Endometrial microvascular endothelial cells (primary cell): ENCODE data around the gene BCL2L1. TPM values are rescaled to one million over a fixed set of nuclear protein-coding genes. Genes with fewer than 3 reads are reported as not detected.

Source experiments
- in situ Hi-C: cut with HindIII; loops from 2 replicates; pipeline ENCODE4 v1.10.0; 2017; ENCODE audit warnings: low sequenced_read_pairs, low pct_unique_long_range_greater_than_20kb; ENCODE audit errors: inconsistent ontology term
- total RNA-seq: library from RNA; depleted of rRNA; stranded (reverse); fragments of >200 nt; gene quantifications from one replicate; pipeline ENCODE4 v1.2.3, GENCODE V29; 2015; ENCODE audit errors: inconsistent ontology term

The BCL2L1 gene
- total RNA-seq, 1 donor from 2014 or later, result 169 TPM

DNA sequence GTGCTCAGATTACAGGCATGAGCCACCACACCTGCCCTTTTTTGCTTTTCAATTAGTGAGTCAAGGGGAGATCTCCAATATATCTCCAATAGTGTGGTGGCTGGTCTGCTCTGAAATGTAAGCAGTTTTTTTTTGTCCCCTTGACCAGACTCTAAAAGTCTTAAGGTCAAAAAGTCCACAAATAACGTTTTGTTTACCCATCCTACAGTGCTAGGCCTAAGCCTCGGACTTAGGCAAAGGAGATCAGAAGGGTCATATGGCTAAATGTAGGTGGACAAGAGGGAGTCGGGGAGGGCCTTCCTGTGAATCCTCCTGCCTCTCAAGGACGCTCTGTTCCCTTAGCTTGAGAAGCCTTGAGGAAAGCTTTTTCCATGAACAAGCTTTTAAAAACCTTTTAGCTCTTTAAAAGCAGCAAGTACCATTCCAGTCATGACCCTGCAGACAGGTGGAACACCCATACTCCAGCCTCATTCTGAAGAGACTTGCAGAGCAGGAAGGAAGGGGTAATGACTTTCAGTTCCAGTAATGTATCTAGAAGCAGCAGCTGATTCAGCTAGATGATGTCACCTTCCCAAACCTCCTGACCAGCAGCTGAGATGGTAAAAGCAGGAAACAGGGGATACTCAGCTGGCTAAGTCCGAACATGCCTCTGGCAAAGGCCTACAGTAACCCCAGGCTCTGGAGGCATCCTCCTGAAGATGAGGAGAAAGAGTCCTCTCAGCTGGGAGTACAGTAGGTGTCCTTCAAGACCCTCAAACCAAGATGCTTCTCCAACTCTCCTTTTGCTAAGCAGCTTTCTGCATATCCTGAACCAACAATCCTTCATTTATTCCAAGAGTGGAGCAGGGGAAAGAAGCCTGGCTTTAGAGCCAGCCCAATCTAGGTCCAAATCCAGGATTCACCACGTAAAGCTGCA lies 23.6 kb downstream of the BCL2L1 start:
- in situ Hi-C loops, result no loop called here

DNA sequence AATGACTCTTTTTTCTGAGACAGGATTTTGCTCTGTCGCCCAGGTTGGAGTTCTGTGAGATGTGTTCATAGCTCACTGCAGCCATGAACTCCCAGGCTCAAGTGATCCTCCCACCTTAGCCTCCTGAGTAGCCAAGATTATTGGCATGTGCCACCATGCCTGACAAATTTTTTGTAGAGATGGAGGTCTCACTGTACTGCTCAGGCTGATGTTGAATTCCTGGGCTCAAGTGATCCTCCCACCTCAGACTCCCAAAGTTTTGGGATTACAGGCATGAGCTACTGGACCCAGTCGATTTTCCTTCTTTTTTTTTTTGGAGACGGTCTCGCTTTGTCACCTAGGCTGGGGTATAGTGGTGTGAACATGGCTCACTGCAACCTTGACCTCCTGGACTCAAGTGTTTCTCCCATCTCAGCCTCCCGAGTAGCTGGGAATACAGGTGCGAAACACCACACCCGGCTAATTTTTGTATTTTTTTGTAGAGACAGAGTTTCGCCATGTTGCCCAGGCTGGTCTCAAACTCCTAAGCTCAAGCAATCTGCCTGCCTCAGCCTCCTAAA lies 24.3 kb downstream of the BCL2L1 start:
- in situ Hi-C loops, result no loop called here

DNA sequence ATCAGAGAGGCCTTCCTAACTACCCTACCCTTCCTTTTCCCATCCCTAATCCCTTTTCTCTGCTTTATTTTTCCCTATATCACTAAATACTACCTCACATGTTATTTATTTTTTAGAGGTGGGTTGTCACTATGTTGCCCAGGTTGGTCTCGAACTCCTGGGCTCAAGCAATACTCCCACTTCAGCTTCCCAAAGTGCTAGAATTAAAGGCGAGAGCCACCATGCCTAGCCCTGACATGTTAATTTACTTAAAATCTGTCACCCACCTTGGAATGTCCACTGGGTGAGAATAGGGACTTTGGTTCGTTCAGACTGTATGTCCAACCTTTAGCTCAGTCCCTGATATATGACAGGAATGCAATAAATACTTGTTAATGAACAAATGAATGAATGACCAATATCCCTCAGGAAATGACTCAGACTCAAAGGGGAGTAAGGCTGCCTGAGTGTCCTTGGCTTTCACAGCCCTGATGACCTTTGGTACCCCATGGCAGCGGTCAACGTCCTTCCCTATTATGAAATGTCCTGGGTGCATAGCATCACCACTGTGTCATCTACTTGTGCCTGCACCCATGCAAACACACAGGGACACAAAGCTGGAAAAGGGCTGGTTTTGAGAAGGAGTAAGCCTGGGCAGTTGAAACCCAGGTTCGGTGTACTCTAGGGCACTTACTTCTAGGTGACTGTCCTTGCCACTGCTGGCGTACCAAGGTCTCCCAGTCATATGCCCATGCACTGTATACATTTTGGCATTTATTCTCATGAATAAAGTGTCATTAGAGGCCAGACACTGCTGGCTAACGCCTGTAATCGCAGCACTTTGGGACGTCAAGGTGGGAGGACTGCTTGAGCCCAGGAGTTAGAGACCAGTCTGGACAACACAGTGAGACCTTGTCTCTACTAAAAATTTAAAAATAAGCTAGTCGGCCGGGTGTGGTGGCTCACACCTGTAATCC lies 26.5 kb downstream of the BCL2L1 start:
- in situ Hi-C loops, result no loop called here

DNA sequence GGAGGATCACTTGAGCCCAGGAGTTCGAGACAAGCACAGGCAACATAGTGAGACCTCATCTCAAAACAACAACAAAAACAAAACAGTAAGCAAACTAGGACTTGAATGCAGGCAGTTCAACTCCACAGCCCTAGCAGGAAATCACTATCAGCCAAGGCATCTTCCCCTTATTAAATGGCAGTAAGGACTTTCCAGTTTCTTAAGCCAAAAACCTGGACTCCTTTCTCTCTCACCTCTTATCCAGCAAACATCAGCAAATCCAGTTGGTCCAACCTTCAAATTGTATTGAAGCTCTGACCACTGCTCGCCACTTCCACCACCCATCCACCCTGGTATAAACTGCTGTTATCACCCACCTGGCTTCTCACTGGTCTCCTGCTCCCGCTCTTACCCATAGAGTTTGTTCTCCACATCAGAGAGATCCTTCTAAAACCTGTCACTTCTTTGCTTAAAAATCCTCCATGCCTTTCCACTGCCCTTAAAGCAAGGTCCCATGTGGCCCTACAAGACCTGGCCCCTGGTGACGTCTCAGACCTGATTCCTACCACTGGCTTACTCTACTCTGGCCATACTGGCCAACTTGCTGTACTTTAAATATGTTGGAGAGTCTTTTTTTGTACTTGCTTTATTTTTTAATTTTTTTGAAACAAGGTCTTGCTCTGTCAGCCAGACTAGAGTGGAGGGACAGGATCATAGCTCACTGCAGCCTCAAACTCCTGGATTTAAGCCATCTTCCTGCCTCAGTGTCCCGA lies 27.6 kb downstream of the BCL2L1 start:
- in situ Hi-C loops, result no loop called here

DNA sequence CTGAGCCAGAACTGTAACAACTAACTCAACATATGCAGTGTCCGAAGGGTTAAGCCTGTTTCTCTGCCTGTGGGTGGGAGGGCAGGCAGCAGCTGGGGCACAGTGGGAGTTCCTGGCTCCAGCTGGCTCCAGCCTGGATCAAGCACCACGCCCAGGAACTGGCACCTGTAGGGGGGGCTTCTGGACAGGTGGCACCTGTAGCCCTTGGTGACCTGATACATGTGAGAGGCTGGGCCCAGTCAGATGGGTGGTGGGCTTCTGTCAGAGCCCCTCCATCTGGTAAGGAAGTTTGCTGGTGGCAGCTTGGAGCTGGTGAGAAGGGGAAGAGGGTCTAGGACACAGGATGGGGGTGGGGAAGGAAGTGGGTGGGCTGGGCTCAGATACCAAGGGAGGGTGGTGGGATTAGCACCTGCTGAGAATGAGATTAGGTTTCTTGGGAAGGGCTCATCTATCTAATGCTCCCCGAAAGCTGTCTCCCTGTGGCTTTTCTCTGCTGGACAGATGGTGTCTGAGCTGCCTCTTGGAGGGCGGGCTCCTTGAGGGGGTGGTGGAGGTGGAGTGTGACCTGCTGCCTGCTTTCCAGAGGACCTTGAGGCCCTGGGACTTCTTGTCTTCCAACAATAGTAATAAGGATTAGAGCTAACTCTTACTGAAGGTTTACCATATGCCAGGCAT lies 28.5 kb downstream of the BCL2L1 start:
- in situ Hi-C loops, result no loop called here

DNA sequence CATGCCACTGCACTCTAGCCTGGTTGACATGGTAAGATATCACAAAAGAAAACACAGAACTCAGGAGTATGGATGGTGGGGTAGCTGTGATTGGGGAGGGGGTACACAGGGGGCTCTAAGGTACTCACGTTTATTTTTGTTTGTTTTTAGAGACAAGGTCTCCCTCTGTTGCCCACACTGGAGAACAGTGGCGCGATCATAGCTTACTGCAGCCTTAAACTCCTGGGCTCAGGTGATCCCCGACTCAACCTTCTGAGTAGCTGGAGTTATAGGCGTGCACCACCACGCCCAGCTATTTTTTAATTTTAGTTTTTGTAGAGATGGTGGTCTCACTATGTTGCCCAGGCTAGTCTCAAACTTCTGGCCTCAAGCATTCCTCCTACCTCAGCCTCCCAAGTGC lies 29.3 kb downstream of the BCL2L1 start:
- in situ Hi-C loops, result no loop called here

DNA sequence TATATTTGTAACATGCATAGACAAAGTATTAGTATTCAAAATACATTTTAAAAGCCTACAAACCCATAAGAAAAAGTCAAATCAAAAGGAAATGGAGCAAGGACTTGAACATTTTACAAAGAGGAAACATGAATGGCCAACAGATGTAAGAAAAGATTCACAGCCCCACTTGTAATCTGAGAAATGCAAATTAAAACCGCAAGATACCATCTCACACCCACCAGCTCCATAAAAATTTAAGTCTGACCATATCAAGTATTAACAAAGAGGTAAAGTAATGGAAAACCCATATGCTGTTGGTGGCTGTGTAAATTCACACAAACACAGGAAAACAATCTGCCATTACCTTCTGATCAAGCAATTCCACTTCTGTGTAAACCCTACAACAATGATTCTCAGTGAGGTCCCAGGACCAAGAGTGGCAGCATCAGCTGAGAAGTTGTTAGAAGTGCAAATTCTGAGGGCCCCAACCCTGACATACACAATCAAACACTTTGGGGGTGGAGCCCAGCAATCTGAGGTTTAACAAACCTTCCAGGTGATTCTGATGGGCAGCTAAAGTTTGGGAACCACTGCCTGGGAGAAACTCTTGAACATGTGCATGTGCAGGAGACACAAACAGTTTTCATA lies 30.9 kb downstream of the BCL2L1 start:
- in situ Hi-C loops, result no loop called here

DNA sequence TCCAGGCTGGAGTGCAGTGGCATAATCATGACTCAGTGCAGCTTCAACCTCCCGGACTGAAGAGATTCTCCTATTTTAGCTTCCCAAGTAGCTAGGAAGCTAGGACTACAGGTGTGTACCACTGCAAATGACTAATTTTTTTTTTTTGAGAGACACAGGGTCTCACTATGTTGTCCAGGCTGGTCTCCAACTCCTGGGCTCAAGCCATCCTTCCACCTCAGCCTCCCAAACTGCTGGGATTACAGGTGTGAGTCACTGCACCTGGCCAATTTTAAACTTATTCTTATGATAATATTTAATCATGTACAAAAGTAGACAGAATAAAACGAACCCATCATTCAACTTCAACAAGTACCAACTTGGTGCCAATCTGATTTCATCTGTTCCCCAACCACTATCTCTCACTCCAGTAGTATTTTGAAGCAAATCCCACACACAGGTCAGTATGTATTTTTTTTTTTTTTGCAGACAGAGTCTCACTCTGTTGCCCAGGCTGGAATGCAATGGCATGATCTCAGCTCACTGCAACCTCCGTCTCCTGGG lies 32.5 kb downstream of the BCL2L1 start:
- in situ Hi-C loops, result no loop called here

DNA sequence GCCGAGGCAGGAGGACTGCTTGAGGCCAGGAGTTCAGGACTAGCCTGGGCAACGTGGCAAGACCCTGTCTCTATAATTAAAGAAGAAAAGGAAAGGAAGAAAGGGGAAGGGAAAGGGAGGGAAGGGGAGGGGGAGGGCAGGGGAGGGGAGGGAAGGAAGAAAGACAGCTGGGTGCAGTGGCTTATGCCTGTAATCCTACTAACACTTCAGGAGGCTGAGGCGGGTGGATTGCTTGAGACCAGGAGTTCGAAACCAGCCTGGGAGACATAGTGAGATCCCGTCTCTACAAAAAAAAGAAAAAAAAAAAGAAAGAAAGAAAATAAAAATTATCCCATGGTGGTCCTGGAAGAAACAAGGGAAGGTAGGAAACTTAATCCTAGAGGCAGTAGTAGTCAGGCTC lies 33.5 kb downstream of the BCL2L1 start:
- in situ Hi-C loops, result no loop called here

DNA sequence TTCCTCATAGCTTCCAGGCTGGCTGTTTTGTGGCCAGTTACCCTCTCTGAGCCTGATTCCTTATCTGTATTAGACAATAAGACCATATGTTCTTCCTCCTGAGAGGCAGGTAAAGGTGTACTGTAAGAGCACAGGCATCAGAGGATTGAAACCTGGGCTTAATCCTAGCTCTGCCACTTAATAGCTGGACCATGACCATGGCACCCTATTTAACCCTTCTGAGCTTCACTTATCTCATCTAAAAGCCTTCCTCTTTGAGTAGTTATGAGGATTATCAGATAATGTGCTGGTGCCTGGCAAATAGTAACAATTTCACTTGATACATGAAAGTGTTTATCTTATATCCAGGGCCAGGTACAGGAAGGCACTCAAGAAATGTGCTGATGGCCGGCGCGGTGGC lies 34.9 kb downstream of the BCL2L1 start:
- in situ Hi-C loops, result no loop called here

DNA sequence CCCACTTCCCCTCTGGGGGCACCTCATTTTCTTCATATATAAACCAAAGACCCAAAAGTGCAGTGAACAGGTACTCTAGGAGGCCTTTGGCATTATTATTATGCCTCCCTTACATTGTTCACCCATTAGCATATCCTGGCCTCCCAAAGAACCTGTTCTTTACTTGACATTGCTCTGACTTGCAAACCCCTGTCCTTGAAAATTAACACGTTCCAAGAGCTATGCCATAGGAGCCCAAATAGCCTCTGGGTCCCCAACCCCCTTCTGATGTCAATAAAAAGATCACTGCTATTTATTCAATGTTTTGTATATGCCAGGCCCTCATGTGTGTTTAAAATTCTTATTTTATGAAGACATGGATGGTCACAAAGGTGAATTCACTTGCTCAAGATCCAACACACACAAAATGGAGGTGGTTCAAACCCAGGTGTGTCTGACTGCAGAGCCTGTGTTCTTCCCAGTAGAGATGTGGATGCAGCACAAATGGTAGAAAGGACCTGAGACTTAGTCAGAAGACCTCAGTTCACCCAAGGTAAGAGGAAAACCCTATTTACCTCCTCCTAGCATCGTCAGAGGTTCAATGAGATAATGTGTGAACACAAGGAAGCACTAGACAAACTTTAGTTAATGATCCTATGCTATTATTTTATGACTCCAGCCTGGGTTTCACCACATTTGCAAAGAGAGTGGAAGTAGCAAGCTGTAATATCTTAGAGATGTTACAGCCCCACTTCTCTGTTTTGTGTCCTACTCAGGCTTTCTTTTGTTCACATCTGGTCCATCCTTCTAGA lies 36.6 kb downstream of the BCL2L1 start:
- in situ Hi-C loops, result no loop called here

DNA sequence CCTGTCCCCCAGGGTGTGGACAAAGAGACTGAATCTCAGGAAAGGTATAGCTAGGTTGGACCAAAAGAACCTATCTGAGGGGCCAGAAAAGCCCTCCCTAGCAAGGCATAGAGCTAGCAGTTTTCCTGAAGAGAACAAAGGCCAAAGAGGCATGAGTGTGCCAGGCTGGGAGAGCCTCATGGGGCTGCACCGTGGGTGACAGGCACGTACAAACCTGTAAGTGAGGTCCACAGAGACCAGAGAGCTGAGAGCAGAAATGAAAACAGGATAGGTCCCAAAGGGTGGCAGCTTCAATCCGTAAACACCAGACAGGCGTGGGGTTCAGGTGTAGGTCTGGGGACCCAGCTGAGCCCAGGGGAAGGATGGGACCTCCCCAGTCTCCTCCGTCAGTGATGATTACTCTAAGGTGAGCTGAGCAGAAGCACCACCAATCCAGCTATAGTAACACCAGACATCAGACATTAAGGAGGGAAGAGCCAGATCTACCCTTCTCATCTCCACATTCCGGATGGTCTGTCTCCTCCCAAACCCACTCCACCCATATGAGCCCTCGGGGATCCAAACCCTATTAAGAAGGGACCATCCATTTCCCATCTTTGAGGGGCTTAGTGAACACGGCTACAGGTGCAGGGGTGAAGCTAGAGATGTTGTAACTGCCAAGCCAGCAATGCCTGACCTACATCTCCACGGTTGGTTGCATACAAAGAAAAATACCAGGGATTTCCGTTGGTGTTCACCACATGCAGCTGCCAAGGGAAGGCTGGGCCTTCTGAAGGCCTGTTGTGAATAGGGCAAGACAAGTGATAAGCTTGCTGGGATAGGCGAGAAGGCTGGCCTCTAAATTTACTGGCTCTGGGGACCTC lies 38.3 kb downstream of the BCL2L1 start:
- in situ Hi-C loops, result no loop called here

DNA sequence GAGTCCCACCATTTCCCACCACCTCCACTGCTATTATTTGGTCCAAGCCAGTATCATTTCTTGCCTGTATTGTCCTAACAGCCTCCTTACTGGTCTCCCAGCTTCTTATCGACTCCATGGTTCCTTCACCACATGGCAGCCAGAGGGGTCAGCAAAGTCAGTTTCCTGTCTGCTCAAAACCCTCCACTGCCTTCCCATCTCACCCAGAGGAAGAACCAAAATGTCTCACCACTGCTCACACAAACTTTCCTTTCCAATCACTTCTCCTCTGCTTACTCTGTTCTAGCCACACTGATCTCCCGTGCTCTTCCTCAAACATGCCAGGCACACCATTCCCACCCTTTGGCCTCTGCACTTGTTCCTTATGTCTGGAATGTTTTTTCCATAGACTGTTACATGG lies 39.7 kb downstream of the BCL2L1 start:
- in situ Hi-C loops, result no loop called here

DNA sequence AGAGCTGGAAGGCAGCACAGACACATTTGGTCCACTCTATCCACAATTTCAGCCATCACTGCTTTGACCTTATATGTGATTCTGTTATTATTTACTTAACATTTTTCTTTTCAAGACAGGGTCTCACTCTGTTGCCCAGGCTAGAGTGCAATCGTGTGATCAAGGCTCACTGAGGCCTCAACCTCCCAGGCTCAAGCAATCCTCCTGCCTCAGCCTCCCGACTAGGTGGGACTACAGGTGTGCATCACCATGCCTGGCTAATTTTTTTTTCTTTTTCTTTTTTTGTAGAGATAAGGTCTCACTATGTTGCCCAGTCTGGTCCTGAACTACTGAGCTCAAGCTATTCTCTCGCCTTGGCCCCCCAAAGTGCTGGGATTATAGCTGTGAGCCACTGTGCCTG lies 40.3 kb downstream of the BCL2L1 start:
- in situ Hi-C loops, result no loop called here

DNA sequence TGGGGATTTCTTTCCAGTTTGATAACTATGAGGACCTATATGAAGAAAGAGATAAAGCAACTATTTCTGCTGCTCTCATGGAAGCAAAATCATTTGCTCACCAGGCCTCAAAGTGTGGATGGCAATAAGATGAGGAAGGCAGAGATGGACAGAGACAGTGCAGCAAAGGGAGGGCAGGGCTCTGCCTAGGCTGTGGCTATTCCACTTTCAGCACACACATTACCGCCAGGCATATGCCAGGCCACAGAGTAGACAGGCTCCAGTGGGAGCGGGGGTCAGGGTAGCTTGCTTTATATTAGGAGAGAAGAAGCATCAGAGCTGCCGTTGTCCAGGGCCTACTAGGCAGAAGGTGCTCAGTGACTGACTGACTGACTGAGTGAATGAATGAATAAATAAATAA lies 40.9 kb downstream of the BCL2L1 start:
- in situ Hi-C loops, result no loop called here

DNA sequence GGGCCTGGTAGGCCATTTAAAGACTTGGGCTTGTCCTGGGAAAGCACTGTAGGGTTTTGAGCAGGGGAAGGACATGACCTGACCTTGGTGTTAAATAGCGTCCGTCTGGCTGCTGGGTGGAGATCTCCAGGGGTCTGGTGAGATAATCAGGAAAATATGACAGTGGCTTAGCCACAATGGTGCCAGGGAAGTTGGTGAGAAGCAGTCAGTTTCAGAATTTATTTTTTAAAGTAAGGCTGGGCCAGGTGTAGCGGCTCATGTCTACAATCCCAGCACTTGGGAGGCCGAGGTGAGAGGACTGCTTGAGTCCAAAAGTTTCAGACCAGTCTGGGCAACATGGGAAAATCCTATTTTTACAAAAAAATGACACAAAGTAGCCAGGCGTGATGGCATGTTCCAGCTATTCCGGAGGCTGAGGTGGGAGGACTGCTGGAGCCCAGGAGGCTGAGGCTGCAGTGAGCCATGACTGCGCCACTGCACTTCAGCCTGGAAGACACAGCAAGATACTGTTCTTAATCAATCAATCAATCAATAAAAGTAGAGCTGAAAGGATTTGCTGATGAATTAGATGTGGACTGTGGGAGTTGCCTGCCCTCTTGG lies 41.4 kb downstream of the BCL2L1 start:
- in situ Hi-C loops, result no loop called here
